Fibroblast of skin of abdomen (primary cell): ENCODE measurements around the gene ITPK1.

Source experiments
- DNase-seq: peaks from one replicate; pipeline ENCODE4 v3.0.0-alpha.2; 2013

Gene ITPK1

GRCh38 chr14:93057586-93058280 is 58.0 kb downstream of the ITPK1 start:
- DNase-seq, result no peak

DNA sequence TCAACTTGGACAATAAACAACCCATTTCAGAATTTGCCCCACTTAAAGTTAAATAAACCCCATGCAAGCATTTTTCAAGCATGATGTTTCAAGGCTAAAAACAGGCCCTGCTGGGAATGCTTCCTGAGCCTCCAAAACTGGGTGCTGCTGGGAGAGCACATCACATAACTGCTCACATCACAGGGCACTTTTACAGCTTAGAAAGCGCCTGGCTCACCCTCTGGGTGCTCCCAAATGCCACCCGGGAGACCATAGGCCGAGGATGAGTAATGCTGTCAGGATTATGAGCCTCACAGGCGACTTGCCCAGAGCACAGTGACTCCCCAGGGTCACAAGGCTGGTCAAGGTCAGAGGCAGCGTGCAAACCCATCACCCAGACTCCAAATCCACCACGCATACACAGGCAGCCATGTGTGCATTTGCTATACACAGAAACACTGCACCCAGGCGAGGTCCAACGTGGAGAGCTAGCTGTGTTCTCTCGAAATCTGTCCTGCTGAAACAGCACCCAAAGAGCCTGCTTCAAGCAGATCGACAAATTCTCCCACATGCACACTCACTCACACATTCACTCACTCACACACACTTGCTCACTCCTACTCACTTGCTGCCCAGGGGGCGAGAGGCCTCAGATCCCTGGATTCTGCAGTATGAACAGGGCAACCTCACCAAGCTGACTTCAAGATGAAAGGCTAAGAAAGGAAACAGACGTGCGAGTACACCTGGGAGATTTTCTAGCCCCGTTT is 58.7 kb downstream of the ITPK1 start:
- no peak for DNase-seq

- DNase-seq, result peak; percentile 33
Observed at GRCh38 chr14:93056166-93056839, 59.4 kb downstream of the ITPK1 start.

GRCh38 chr14:93055651-93056115 is 60.0 kb downstream of the ITPK1 start:
- DNase-seq, result no peak

- no peak for DNase-seq
Observed at GRCh38 chr14:93054876-93055275, 60.8 kb downstream of the ITPK1 start.

GRCh38 chr14:93054006-93054405 is 61.7 kb downstream of the ITPK1 start:
- DNase-seq, result no peak

GRCh38 chr14:93051600-93052546 is 63.9 kb downstream of the ITPK1 start:
- no peak for DNase-seq

DNA sequence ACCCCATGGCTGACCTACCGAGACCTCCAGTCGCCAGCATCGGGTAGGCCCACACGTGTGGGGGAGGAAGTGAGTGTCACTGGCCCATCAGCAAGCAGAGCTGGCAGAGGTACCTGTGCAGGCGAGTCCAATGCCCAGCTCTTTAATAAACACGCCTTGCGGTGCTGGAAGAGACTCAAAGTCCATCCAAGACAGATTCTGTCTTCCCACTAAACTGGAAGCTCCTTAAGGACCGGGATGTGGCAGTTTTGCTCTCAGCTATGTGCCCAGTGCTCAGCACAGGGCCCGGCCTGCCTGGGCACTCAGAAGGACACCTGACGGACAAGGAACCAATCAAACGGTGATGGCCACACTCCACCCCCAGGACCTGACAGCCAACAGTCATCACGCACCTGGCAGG is 65.0 kb downstream of the ITPK1 start:
- no peak for DNase-seq

DNA sequence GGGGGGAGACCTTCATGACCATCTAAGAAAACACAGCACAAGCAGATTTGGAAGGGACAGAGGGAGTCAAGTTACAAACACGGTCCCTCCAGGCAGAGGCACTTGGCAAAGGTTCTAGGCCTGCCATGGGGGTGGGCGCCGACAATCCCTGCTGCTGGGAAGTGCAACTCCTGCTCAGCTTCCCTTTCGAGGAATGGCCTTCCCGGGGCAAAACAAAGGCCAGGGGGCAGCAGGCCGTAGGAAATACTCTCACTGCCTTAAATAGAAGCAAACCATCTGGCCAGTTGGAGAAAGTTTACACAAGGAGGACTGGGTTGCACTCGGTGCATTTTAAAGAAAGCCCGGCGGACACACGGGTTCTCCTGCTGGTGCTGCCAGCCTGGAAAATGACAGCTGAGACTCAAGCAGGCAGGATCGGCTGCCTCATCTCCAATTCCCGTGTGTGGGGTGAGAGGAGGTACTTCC is 65.8 kb downstream of the ITPK1 start:
- no peak for DNase-seq

DNA sequence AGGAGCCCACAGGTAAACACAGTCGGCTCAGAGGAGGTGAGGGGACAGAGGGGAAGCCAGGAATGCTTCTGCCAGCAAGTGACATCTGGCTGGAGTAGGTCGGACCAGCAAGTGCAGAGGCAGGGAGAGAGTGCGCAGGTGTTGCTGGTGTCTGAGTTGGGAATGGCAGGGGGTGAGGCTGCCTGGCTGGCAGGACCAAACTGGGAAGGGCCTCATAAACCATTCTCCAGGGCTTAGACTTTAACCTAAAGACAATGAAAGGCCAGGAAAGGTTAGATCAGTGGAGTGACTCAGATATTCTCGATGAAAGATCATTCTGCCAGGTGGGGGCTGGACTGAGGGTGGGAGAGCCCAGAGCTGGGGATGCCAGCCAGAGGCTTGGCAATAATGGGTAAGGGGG is 66.4 kb downstream of the ITPK1 start:
- DNase-seq, result no peak

GRCh38 chr14:93048843-93049242 is 66.9 kb downstream of the ITPK1 start:
- DNase-seq, result no peak

- DNase-seq, result no peak
Observed at GRCh38 chr14:93047661-93048060, 68.1 kb downstream of the ITPK1 start.

DNA sequence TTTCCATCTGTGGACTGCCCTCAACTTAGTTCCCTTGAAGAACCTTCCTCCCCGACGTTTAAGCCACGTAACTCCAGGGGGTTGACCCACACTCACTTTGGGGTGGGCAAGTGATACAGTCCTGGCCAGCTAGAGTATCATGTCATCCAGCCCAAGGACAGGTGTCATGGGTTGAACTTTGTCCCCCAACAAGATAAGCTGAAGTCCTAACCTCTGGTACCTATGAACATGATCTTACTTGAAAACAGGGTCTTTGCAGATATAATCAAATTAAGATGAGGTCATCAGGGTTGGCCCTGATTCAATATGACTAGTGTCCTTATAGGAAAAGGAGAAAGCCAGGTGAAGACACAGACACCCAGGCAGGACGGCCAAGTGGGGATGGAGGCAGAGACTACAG is 68.6 kb downstream of the ITPK1 start:
- no peak for DNase-seq

DNA sequence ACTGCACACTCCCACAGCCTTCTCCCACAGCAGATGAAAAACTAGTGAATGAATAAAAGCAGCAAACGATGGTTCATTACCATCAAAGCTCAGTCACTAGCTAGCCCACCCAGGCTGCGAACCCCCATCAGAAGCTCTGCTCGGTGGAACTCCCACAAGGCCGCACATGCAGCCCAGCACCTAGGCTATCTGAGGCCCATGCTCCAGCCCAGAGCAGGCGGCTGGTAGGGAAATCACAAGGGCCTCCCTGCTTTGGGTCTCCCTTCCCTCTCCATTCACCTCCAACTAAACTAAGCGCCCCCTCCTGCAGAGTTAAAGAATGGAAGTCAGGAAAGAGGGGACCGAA is 69.0 kb downstream of the ITPK1 start:
- no peak for DNase-seq

- DNase-seq, result peak; percentile 29
Observed at GRCh38 chr14:93045965-93046704, 69.6 kb downstream of the ITPK1 start.

DNA sequence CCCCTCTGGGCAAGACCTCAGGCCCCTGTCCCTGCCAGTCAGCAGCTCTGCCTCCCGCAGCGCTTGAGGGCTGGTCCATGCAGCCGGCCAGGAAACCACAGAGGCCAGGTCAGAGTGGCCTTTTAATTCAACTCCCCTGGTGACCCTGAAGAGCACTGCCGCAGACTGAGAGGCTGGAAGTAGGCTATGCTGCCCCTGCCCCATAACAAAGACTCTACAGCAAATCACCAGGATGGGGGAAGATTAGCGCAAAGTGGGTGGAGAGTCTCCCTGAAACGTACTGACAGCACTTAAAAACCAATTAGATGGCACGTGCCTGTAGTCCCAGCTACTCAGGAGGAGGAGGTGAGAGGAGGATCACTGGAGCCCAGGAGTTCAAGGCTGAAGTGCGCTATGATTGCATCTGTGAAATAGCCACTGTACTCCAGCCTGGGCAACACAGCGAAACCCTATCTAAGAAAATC is 70.5 kb downstream of the ITPK1 start:
- DNase-seq, result no peak

- DNase-seq, result no peak
Observed at GRCh38 chr14:93044556-93044955, 71.2 kb downstream of the ITPK1 start.

DNA sequence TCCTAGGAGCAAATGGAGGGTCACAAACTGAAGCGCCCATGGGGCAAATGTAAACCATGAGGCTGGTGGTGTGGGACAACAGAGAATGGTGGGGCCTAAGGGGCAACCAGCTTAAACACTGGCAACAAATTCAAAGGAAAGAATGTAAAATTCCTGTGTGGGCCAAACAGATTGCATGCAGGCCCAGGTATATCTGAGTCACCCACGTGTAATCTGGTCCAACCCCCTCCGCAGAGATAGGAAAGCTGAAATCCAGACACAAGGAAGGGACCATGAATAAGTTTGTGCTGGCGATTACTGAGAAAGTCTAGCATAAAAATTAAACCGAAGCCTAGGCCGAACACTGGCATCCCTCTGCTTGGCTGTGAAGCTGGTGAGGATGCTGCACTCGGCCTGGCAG is 71.6 kb downstream of the ITPK1 start:
- DNase-seq, result no peak

- DNase-seq, result peak; percentile 33
Observed at GRCh38 chr14:93042968-93043940, 72.5 kb downstream of the ITPK1 start.

DNA sequence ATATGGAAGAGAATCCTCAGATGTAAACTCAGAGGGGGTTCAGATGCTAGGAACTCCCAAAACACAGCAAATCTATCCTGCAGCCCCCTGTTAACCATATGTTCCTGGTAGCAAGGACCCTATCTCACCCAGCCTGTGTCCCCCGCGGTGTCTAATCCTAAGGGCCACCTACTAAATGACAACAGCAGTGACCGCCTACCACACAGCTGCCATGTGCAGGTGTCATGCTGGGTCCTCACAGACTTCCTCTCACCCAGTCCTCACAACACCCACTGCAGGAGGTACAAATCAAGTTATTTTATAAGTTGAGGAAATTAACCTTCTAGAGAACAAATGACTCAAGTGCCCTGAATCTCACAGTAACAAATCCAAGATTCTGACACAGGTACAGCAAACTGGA is 73.9 kb downstream of the ITPK1 start:
- no peak for DNase-seq
